Stimulated activated CD8-positive, alpha-beta memory T cell treated with anti-CD3 and anti-CD28 coated beads, Interleukin-7, amount 100 ng/mL, for 48 hours (primary cell): ENCODE data around the gene SCN5A.

ENCODE experiments used
- DNase-seq, 2 donors: peaks; one replicate each; pipeline ENCODE4 v3.0.0-alpha.2; 2020; ENCODE audit warnings: low read depth in 1 of 2; ENCODE audit errors: extremely low read depth in 1 of 2

The SCN5A gene

DNA sequence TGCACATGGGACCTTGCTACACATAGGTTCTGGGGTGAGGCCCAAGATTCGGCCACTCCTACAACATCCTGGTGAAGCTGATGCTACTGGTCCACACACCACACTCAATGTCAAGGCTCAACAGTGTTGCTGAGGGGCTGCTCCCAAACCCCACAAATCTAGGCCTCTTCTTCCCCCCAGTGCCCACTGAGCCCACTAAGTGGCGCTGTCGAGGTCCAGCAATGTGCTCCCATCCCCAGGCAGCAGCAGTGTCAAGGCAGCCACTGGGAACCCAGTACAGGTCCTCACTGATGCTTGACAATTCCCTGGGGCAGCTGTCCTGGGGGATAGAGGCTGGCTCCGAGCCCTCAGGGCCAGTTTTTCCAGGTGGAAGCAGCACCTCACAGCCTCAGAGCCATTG is 21.5 kb downstream of the SCN5A start:
- no peak for DNase-seq

GRCh38 chr3:38626171-38626570 is 23.3 kb downstream of the SCN5A start:
- no peak for DNase-seq

DNA sequence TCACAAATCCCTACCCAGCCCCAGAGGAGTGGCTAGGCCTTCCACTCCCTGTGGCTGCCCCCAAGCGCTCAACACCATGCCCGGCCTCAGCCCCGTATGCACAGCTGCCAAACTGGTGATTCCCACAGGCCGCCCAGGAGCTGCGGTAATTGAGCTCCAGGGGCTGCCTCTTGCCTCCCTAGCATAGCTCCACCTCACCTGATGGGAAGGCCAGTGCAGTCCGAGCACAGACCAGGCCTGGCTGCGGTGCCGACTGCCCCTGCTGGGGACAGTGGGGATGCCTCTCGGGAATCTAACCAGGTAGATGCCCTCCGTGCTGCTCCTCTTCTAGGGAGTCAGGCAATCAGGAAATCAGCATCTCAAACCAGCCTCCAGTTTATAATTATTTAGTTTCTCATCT is 25.9 kb downstream of the SCN5A start:
- DNase-seq, result no peak

- DNase-seq, result no peak
These were observed 27.2 kb downstream of the SCN5A start for GRCh38 chr3:38622336-38622735.

GRCh38 chr3:38620236-38620635 is 29.3 kb downstream of the SCN5A start:
- no peak for DNase-seq

GRCh38 chr3:38618343-38618742 is 31.1 kb downstream of the SCN5A start:
- DNase-seq, result no peak

GRCh38 chr3:38617586-38617985 is 31.9 kb downstream of the SCN5A start:
- DNase-seq, result no peak

DNA sequence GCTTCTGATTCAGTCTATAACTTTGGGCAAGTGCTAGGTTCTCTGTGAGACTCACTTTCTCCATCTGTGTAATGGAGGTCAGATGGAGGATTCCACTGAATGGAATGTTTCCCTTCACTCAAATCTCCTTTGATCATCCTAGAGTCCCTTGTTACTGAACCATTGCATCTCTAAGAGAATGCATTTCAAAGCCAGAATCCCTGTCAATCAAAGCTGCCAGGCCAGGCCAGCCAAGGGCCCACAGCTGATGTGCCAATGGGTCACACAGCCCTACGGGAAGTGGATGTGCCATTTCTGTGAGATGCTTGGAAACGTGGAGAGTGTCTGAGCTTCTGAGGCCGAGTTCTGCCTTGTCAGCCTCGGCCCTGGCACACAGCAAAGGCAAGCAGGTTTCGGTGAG is 32.4 kb downstream of the SCN5A start:
- DNase-seq, result no peak

DNA sequence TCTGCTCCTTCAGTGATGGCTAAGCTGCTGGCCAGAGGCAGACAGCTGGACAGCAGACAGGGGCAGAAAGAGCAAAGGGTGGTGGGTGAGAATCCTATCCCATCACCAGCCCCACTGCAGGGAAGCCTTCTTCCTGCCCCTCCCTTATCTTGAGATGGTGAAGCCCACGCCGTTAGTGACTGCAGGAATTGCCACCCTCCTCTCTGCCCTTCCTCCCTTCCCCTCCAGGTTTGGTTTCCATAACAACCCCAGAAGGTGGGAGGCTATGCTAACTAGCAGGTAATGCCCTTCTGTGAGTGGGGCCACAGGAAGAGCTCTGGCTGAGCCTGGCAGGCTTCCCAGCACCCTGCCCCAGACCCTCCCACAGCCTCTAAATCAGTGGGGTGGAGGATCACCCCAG is 32.8 kb downstream of the SCN5A start:
- DNase-seq, result no peak

GRCh38 chr3:38616111-38616510 is 33.4 kb downstream of the SCN5A start:
- no peak for DNase-seq

DNA sequence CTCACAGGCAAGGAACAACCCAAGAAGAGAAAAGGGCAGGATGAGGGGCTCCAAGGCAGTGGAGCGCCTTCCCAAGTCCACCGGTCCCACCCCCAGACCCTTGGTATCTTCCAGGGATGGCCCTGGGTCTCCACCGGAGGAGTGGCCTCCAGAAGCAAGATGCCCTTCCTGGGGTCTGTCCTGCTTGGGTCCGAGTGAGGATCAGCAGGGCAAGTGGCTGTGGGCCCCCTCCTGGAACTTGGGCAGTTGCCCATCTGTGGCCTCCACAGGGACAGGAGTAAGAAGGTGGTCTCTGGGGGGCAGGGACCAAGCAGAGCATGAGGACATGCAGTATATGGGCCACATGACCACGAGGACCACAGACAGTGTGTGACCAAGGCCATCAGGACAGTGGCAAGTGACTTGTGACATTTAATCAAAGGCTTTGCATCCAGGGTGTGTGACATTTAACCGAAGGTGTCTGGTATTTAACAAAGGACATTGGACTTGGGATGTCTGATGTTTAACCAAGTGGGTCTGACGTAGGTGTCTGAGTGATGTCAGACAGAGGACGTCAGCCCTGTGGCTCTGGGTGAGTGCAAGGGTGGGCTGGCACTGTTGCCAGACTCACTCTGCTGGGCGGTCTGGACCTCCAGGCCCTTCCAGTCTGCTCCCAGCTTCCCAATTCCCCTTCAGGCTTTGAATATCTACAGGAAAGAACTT is 34.7 kb downstream of the SCN5A start:
- DNase-seq, result no peak

DNA sequence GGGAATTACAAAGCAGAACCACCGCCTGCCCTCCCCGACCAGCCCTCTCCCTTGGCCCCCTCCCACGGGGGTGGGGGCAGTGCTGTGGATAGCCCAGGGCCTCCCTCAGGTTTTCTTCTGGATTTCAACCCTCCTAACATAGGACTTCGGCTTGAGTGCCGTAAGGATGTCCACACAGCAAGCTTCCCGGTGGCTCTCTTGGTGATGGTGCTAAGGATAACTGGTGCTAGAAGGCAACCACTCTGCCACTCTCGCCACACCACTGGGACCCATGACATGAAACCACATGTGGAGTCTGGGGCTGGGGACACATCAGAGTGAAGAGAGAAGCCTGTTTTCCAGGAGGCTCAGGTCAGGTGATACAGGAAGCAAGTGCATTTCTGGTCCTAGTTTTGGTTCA is 35.4 kb downstream of the SCN5A start:
- DNase-seq, result no peak

DNA sequence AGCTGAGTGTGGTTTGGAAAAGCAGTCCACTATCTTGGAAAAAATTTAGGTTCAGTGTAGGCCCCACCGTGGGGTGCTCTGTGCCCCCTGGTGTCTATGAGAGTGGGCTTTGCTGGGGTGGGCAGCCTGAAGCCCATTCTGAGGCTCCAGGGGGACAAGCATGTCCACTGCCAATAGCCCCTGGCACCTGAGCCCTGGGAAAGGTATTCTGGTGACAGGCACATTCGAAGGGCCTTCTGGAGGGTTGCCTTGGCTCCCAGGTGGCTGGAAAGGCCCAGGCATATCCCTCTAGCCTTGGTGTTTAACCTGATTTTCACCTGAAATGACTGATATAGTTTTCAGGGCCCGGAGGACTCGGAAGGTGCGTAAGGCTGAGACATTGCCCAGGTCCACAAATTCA is 36.1 kb downstream of the SCN5A start:
- DNase-seq, result no peak

DNA sequence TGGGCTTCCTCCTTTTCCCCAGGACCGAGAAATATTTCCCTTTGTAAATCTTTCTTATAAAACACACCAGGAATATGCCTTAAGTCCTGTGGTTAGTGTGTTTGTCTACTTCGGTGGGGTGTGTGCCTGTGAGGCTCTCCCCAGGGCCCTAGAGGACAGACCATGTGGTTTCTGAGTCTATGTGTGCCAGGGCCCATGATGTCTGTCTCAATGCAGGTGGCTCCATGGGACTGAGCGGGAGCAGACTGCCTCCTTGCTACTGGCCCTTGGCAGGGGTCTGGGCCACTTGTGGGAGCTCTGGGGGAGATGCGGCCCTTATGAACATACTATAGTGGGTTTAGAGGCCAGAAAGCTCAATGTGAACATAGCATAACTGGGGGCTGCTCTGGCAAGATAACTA is 37.6 kb downstream of the SCN5A start:
- DNase-seq, result no peak

GRCh38 chr3:38610934-38611333 is 38.6 kb downstream of the SCN5A start:
- no peak for DNase-seq

GRCh38 chr3:38610436-38610835 is 39.1 kb downstream of the SCN5A start:
- DNase-seq, result no peak

- no peak for DNase-seq
These were observed 39.9 kb downstream of the SCN5A start for GRCh38 chr3:38609386-38610111.

GRCh38 chr3:38608961-38609360 is 40.5 kb downstream of the SCN5A start:
- DNase-seq, result no peak

GRCh38 chr3:38608086-38608775 is 41.3 kb downstream of the SCN5A start:
- DNase-seq, result no peak

- no peak for DNase-seq
These were observed 42.9 kb downstream of the SCN5A start for GRCh38 chr3:38606561-38606960.

DNA sequence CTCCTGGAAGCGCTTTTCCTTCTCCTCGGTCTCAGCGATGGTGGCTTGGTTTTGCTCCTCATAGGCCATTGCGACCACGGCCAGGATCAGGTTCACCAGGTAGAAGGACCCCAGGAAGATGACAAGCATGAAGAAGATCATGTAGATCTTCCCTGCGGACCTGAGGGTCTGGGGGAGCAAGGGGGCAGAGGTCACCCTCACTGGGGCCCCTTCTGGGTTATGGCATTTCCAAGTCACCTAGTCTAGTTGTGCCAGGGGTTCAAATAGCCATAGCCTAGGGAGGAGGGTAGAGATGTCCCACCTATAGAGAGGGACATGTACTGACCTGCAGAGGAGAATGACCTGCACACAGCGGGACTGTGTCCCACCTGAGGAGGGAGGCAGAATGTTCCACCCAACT is 43.5 kb downstream of the SCN5A start:
- no peak for DNase-seq

- DNase-seq, result no peak
These were observed 45.2 kb downstream of the SCN5A start for GRCh38 chr3:38604246-38604645.
